ENCODE data around the gene NPIPA3.
"Not testable (repeated sequence)": the region's sequence is repeated elsewhere in the genome, so short reads cannot be mapped to it uniquely, and the experiment has no call there.

Gene NPIPA3

DNA sequence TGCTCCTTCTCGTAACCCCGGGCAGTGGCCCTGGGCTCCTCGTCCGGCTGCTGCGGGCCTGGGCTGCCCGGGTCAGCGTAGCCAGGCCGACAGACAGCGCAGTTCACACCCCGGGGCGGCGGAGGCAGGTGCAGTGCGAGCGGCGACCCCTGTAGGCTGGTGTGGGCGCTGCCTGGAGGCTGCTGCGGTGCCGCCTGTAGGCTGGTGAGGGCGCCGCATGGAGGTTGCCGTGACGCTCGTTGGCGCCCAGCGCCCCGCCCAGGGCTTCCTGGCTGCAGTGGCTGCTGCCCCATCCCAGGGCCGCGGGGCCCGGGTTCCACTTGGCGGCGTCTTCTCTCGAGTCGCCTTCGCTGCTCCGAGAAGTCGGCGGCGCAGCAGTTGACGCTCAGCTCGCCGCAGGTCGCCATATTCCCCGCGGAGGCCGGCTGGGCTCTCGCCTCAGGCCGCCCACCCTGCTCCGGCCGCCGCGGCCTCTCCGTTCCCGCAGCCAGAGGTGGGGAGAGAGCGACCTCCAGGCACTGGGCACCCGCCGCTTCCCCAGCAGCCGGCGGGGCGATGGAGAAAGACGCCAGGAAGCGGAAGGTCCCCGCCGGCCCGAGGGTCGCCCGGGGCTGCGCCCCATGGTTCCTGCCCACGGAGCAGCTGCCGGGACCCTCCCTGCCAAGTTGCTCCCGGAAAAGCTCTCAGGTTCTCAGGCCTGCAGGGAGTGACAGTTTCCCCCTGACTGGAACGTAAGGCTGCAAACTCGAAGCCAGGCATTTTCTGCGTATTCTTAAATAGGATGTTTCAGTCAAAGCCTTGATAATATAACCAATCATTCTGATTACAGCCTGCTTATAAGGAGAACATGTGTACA is 39.3 kb downstream of the NPIPA3 start, which contains the start of gene NPIPA2:
TSS of gene NPIPA2 (plus strand) at position 261 of the 856 bp plus-strand sequence. CDS start 5,533 bp downstream, outside the sequence.
- not testable (repeated sequence) for DNase-seq

DNA sequence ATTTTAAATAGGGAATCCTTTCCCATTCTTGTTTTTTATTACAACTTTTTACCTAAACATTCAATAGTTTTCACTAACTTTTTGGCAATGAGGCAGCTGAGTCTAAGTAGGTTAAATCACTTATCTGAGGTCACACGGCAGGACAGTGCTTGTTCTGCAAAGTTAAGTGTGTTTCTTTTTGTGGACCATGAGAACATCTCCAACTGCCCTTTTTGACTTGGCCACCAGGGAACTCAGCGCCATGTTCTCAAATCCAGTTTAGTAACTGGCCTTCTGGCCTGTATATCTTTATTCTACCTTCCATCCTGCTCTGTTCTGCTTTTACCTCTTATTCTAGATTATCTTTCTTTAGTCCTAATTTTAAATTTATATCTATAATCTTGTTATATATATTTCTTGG is 70.4 kb downstream of the NPIPA3 start:
- not testable (repeated sequence) for DNase-seq

DNA sequence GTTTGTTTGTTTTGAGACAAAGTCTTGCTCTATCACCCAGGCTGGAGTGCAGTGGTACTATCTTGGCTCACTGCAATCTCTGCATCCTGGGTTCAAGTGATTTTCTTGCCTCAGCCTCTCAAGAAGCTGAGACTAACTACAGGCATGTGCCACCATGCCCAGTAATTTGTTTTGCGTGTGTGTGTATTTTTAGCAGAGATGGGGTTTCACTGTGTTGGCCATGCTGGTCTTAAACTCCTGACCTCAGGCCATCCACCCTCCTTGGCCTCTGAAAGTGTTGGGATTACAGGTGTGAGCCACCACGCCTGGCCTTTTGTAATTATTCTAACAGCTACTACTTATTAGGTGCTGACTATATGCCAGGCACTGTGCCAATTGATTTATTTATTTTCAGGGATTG is 72.4 kb downstream of the NPIPA3 start:
- DNase-seq: not testable (repeated sequence)

Measured in fibroblast of skin of scalp (primary cell).